GM12878 (cell line): ENCODE measurements around the gene FAM161A. TPM values are rescaled to one million over a fixed set of nuclear protein-coding genes. Genes with fewer than 3 reads are reported as not detected.

Experiments used
- ATAC-seq: fragments of 200-7000 bp; cut with Tn5 transposase; 3 replicates; pipeline ENCODE4 v1.9.1; 2020; ENCODE audit warnings: mild to moderate bottlenecking, moderate library complexity
- BruUV-seq: library from RNA; stranded (reverse); fragments of 400-500 nt; replicated peaks from 2 replicates; lab custom pipeline; 2021; lab: Mats Ljungman, UMichigan
- CTCF ChIA-PET: fragments of 300-600 bp; sonication (Branson Sonifier 250); formaldehyde crosslinking; extraction: SDS; loops from one replicate; lab custom pipeline; 2021; ENCODE audit warnings: inconsistent platforms; lab: Yijun Ruan, JAX
- POLR2A ChIA-PET: fragments of 350-600 bp; formaldehyde crosslinking; extraction: SDS; loops from one replicate; lab custom pipeline; 2021; ENCODE audit warnings: inconsistent platforms; lab: Charles Lee
- RAD21 ChIA-PET: fragments of 300-600 bp; sonication (Branson Sonifier 250); formaldehyde crosslinking; loops from one replicate; lab custom pipeline; 2023; ENCODE audit warnings: antibody characterized with exemption; ENCODE audit not compliant: unreplicated experiment; lab: Charles Lee
- SMC1A ChIA-PET: fragments of 300-600 bp; sonication (Branson Sonifier 250); formaldehyde crosslinking; loops from one replicate; lab custom pipeline; 2023; ENCODE audit not compliant: unreplicated experiment, uncharacterized antibody; lab: Charles Lee
- DNase-seq: peaks from one replicate; pipeline ENCODE4 v3.0.0-alpha.2; 2011; ENCODE audit warnings: low read depth, low spot score
- FAIRE-seq: peaks from 3 replicates; lab custom pipeline; 2011; peaks lifted over from hg19 to GRCh38; lab: Jason Lieb, UNC
- H2AFZ ChIP-seq: 2 replicates; pipeline ENCODE4 v1.6.0; 2011; ENCODE audit warnings: low read depth, low read length, control low read depth; ENCODE audit not compliant: control insufficient read depth
- H3K27ac ChIP-seq: 2 replicates; pipeline ENCODE4 v1.5.1; 2011; ENCODE audit warnings: control low read depth; ENCODE audit not compliant: control insufficient read depth, insufficient read depth
- H3K27me3 ChIP-seq, 2 experiments: replicated peaks in 1 of 2; 2 replicates each; pipeline versions ENCODE4 v1.6.0 to v1.6.1; 2011; ENCODE audit warnings: low read length in 1 of 2; ENCODE audit not compliant: control insufficient read depth in 2 of 2, insufficient read depth in 2 of 2
- H3K36me3 ChIP-seq, 2 experiments: 2 replicates each; pipeline ENCODE4 v1.5.1; 2011; ENCODE audit warnings: low read length in 1 of 2; ENCODE audit not compliant: control insufficient read depth in 2 of 2, insufficient read depth in 2 of 2
- H3K4me1 ChIP-seq: 2 replicates; pipeline ENCODE4 v1.6.1; 2011; ENCODE audit warnings: mild to moderate bottlenecking, low read length, moderate library complexity, mixed read lengths; ENCODE audit not compliant: control insufficient read depth, insufficient read depth
- H3K4me2 ChIP-seq: 2 replicates; pipeline ENCODE4 v1.6.0; 2011; ENCODE audit warnings: control low read depth; ENCODE audit not compliant: control insufficient read depth, insufficient read depth
- H3K4me3 ChIP-seq: fragments of 200-600 bp; sonication (generic); 2 replicates; pipeline ENCODE4 v1.5.1; 2016
- H3K79me2 ChIP-seq: 2 replicates; pipeline ENCODE4 v1.6.0; 2011; ENCODE audit warnings: low read length; ENCODE audit not compliant: control insufficient read depth, insufficient read depth
- H3K9ac ChIP-seq: 2 replicates; pipeline ENCODE4 v1.8.0; 2011; ENCODE audit warnings: low read length, control low read depth, mixed read lengths; ENCODE audit not compliant: control insufficient read depth, insufficient read depth
- H3K9me3 ChIP-seq: replicated peaks from 3 replicates; pipeline ENCODE4 v1.5.1; 2011; ENCODE audit warnings: mild to moderate bottlenecking, low read length; ENCODE audit not compliant: control insufficient read depth, insufficient read depth
- H4K20me1 ChIP-seq: 2 replicates; pipeline ENCODE4 v1.6.0; 2011; ENCODE audit not compliant: control insufficient read depth, insufficient read depth
- BACH1 ChIP-seq: fragments of 450-650 bp; IDR thresholded peaks from 2 replicates; pipeline ENCODE4 v1.6.1; 2017; ENCODE audit warnings: mild to moderate bottlenecking, borderline replicate concordance
- BHLHE40 ChIP-seq, 2 experiments: fragments of 450-650 bp in 1 of 2; IDR thresholded peaks; 2 replicates each; pipeline ENCODE4 v1.6.1; 2011 to 2017; ENCODE audit warnings: low read depth in 2 of 2, borderline replicate concordance in 1 of 2, improper control_type of control experiment in 1 of 2, low read length in 1 of 2, mild to moderate bottlenecking in 1 of 2
- CBX3 ChIP-seq: fragments of 200-600 bp; sonication (generic); IDR thresholded peaks from 2 replicates; pipeline ENCODE4 v1.6.1; 2016; ENCODE audit warnings: low read depth, borderline replicate concordance
- CHD1 ChIP-seq: IDR thresholded peaks from 2 replicates; pipeline ENCODE4 v1.6.1; 2012; ENCODE audit warnings: low read depth, low read length, improper control_type of control experiment
- ELK1 ChIP-seq: IDR thresholded peaks from 2 replicates; pipeline ENCODE4 v1.6.1; 2012; ENCODE audit warnings: low read depth, low read length, improper control_type of control experiment
- ESRRA ChIP-seq: IDR thresholded peaks from 2 replicates; pipeline ENCODE4 v1.6.1; 2012; ENCODE audit warnings: mild to moderate bottlenecking, low read length, improper control_type of control experiment
- KDM1A ChIP-seq: fragments of 200-600 bp; sonication (generic); IDR thresholded peaks from 2 replicates; pipeline ENCODE4 v1.6.1; 2016; ENCODE audit warnings: borderline replicate concordance
- MLLT1 ChIP-seq: fragments of 450-650 bp; IDR thresholded peaks from 2 replicates; pipeline ENCODE4 v1.6.1; 2016; ENCODE audit warnings: mild to moderate bottlenecking
- NR2C2 ChIP-seq: IDR thresholded peaks from 2 replicates; pipeline ENCODE4 v1.6.1; 2011; ENCODE audit warnings: borderline replicate concordance, low read depth; ENCODE audit not compliant: control insufficient read depth, insufficient read length
- SIN3A ChIP-seq: IDR thresholded peaks from 2 replicates; pipeline ENCODE4 v1.6.1; 2012; ENCODE audit warnings: low read depth, low read length, improper control_type of control experiment
- SP1 ChIP-seq: IDR thresholded peaks from one replicate; pipeline ENCODE4 v1.6.1; 2011; ENCODE audit warnings: low read depth, low read length
- SPI1 ChIP-seq: IDR thresholded peaks from 2 replicates; pipeline ENCODE4 v1.6.1; 2011; ENCODE audit warnings: low read depth, mild to moderate bottlenecking, low read length, moderate library complexity, borderline replicate concordance; ENCODE audit not compliant: insufficient read depth
- ZNF384 ChIP-seq: IDR thresholded peaks from 2 replicates; pipeline ENCODE4 v1.6.1; 2012; ENCODE audit warnings: low read depth, mild to moderate bottlenecking, low read length, improper control_type of control experiment, borderline replicate concordance
- WGBS: methylation state at CpG from one replicate; pipeline ENCODE4 v1.1.6; 2016; ENCODE audit warnings: low lambda C conversion rate; ENCODE audit not compliant: insufficient replicate concordance, insufficient coverage; ENCODE audit errors: missing lambda C conversion rate; 5-methylcytosine and 5-hydroxymethylcytosine counted together
- in situ Hi-C: fragments of 300-500 bp; cut with MboI; formaldehyde crosslinking; loops from 9 replicates; pipeline ENCODE4 v1.14.3; 2018; ENCODE audit warnings: mixed read lengths
- intact Hi-C: fragments of 100-400 bp; cut with micrococcal nuclease; formaldehyde crosslinking; loops from one replicate; pipeline ENCODE4 v1.14.2; 2022; ENCODE audit not compliant: unreplicated experiment
- polyA plus RNA-seq, 11 experiments: library from polyadenylated mRNA; depleted of rRNA in 4 of 11; unstranded in 6 of 11; stranded (reverse) in 5 of 11; fragments of >200 nt; fragmentation: Nextera tagmentation in 4 of 11; fragmentation: Illumina TruSeq in 1 of 11; extraction: Ambion mirVana in 4 of 11; extraction: Trizol in 1 of 11; gene quantifications; 1 replicate in 1 of 11; 2 replicates in 10 of 11; pipeline versions ENCODE4 v1.2.1 to v1.2.3, GENCODE V29; 2011 to 2016; ENCODE audit warnings: inconsistent platforms in 2 of 11, missing spikeins in 2 of 11, low read depth in 1 of 11
- total RNA-seq, 4 experiments: library from RNA; depleted of rRNA in 3 of 4; stranded (reverse); fragments of >200 nt in 3 of 4; fragmentation: Illumina TruSeq in 1 of 4; extraction: Trizol in 1 of 4; gene quantifications; 2 replicates each; pipeline versions ENCODE4 v1.2.1 to v1.2.3, GENCODE V29; 2013 to 2021
- TF ChIP-seq, protein P1 (sequence below), 3 experiments: IDR thresholded peaks in 2 of 3; conservative IDR thresholded peaks in 1 of 3; 2 replicates each; pipeline ENCODE4 v1.5.1; 2011; ENCODE audit warnings: low read depth in 3 of 3, low read length in 3 of 3, mild to moderate bottlenecking in 3 of 3, control low read depth in 2 of 3, moderate library complexity in 2 of 3, inconsistent platforms in 1 of 3, mixed read lengths in 1 of 3; ENCODE audit not compliant: control insufficient read depth in 2 of 3, insufficient read depth in 1 of 3; ENCODE audit errors: extremely low read depth in 1 of 3
- TF ChIP-seq, protein P2 (sequence below): fragments of 150-350 bp; IDR thresholded peaks from 2 replicates; pipeline ENCODE4 v1.6.1; 2016; ENCODE audit warnings: low read depth, low read length

Gene FAM161A
- total and polyA plus RNA-seq, 10 of the 15 experiments (the other 5 are each of a cell fraction or from before 2014, with no cell fraction given): 2.2 to 12.2 (median 8.9) TPM

DNA sequence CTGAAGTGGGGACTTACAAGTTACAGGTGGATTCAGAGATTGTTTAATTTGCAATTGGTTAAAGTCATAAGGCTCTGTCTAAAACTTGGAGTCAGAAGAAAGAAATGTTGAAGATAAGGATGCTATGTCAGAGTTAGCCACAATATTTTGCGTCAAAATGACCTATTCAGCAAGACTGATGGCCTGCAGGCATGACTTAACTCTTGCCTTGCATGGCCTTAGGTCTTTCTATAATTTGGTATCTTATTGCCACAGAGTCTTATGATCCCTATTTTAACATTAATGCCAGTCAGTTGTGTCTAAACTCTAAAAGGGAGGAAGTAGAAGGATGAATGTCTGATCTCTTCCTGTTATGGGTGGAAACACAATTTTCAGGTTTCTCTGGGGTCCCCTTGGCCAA is 46.4 kb upstream of the FAM161A start:
- SMC1A ChIA-PET: no interaction called here
- ATAC-seq: no peak
- Histone ChIP-seq H3K27ac (no peak overlapping the region), H3K4me3 (no peak overlapping the region), H3K9me3 (no peaks in the 10 kb centered on the region), H3K4me1 (no peaks in the 10 kb centered on the region), H3K36me3 (no peaks in the 10 kb centered on the region), H3K9ac (no peak overlapping the region), H3K27me3 (no peaks in the 10 kb centered on the region), H3K4me2 (no peak overlapping the region), H4K20me1 (no peaks in the 10 kb centered on the region)
- intact Hi-C loops (no loop called here), in situ Hi-C loops (no loop called here)
- CTCF ChIA-PET: no interaction called here
- 47% methylated on average over 1 of the region's 1 CpG for WGBS
- BruUV-seq: no TSS peak
- no peak for TF ChIP-seq KDM1A
- TF ChIP-seq ELK1: no peak
- TF ChIP-seq BACH1: no peak
- no peak for TF ChIP-seq CHD1
- TF ChIP-seq SPI1: no peak
- TF ChIP-seq, protein P1, sequence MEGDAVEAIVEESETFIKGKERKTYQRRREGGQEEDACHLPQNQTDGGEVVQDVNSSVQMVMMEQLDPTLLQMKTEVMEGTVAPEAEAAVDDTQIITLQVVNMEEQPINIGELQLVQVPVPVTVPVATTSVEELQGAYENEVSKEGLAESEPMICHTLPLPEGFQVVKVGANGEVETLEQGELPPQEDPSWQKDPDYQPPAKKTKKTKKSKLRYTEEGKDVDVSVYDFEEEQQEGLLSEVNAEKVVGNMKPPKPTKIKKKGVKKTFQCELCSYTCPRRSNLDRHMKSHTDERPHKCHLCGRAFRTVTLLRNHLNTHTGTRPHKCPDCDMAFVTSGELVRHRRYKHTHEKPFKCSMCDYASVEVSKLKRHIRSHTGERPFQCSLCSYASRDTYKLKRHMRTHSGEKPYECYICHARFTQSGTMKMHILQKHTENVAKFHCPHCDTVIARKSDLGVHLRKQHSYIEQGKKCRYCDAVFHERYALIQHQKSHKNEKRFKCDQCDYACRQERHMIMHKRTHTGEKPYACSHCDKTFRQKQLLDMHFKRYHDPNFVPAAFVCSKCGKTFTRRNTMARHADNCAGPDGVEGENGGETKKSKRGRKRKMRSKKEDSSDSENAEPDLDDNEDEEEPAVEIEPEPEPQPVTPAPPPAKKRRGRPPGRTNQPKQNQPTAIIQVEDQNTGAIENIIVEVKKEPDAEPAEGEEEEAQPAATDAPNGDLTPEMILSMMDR (IDR thresholded peaks at IDR 0.05 in 2 of 3, conservative IDR thresholded peaks at IDR 0.05 in 1 of 3; ENCODE audit: control insufficient read depth in 2 of 3, extremely low read depth in 1 of 3, insufficient read depth in 1 of 3, low read depth in 3 of 3, low read length in 3 of 3): no peak
- no peak for TF ChIP-seq BHLHE40 (IDR thresholded peaks at IDR 0.05; ENCODE audit: borderline replicate concordance in 1 of 2, low read depth in 2 of 2, low read length in 1 of 2)
- TF ChIP-seq SIN3A: no peak
- TF ChIP-seq MLLT1: no peak
- TF ChIP-seq CBX3: no peak
- no peak for TF ChIP-seq ESRRA
- TF ChIP-seq NR2C2: no peak
- TF ChIP-seq ZNF384: no peak
- TF ChIP-seq, protein P2, sequence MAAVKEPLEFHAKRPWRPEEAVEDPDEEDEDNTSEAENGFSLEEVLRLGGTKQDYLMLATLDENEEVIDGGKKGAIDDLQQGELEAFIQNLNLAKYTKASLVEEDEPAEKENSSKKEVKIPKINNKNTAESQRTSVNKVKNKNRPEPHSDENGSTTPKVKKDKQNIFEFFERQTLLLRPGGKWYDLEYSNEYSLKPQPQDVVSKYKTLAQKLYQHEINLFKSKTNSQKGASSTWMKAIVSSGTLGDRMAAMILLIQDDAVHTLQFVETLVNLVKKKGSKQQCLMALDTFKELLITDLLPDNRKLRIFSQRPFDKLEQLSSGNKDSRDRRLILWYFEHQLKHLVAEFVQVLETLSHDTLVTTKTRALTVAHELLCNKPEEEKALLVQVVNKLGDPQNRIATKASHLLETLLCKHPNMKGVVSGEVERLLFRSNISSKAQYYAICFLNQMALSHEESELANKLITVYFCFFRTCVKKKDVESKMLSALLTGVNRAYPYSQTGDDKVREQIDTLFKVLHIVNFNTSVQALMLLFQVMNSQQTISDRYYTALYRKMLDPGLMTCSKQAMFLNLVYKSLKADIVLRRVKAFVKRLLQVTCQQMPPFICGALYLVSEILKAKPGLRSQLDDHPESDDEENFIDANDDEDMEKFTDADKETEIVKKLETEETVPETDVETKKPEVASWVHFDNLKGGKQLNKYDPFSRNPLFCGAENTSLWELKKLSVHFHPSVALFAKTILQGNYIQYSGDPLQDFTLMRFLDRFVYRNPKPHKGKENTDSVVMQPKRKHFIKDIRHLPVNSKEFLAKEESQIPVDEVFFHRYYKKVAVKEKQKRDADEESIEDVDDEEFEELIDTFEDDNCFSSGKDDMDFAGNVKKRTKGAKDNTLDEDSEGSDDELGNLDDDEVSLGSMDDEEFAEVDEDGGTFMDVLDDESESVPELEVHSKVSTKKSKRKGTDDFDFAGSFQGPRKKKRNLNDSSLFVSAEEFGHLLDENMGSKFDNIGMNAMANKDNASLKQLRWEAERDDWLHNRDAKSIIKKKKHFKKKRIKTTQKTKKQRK: no peak
- TF ChIP-seq SP1: no peak
- TF ChIP-seq, all 136 proteins: peak for 0
- Histone ChIP-seq H3K79me2 (no peaks in the 10 kb centered on the region), H2AFZ (no peak overlapping the region)
- ChIA-PET POLR2A (interaction anchor here (0.6 kb wide), 1 partner anchor 1685 kb away, joined by 4 read pairs; no protein-coding TSS in a partner anchor), RAD21 (no interaction called here)
- DNase-seq: no peak
- no peak for FAIRE-seq
